Caki2 (cell line): ENCODE results near the gene ARMC5. TPM values are rescaled to one million over a fixed set of nuclear protein-coding genes. Genes with fewer than 3 reads are reported as not detected.
A peak's percentile ranks its signal among the peaks of the same experiment; 100 is the strongest.

Experiments
- DNase-seq: peaks from one replicate; pipeline ENCODE4 v3.0.0-alpha.2; 2015; ENCODE audit warnings: low read depth
- in situ Hi-C: cut with HindIII; loops from 2 replicates; pipeline ENCODE4 v1.10.0; 2016; ENCODE audit warnings: low sequenced_read_pairs, low pct_unique_long_range_greater_than_20kb, mixed read lengths
- total RNA-seq: library from RNA; depleted of rRNA; stranded (reverse); fragments of >200 nt; shearing (Covaris generic); gene quantifications from 2 replicates; pipeline ENCODE4 v1.2.3, GENCODE V29; 2014; ENCODE audit warnings: low replicate concordance

The ARMC5 gene
- total RNA-seq, 1 experiment from 2014 or later = 22.5 TPM

DNA sequence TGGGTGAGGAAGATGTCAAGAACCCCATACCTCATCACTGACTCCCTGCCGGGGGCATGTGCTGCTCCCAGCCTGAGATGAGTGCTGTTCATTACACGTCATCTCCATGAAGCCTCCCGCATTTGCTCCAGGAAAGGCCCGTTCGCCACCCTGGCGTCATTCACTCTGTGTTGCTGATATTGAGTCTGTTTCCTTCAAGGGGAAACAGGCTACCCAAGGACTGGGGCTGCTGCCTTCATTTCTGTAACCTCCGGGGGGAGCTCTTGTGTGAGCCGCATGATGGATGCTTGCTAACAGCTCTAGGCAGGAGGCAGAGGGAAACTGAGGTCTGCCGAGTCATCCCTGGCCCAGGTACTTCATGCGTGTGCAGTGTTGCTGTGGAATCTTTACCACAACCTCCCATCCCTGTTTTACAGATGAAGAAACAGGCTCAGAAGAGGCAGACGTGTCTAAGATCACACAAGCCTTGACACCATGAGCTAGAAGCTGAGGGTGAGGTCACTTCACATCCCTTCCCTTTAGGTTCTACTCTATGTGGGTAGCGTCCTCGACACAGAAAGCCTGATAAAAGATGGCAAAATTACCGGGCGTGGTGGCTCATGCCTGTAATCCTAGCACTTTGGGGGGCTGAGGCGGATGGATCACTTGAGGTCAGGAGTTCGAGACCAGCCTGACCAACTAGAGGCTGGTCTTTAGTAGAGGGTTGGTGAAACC is 3.5 kb upstream of the ARMC5 start:
- peak; percentile 31 for DNase-seq

DNA sequence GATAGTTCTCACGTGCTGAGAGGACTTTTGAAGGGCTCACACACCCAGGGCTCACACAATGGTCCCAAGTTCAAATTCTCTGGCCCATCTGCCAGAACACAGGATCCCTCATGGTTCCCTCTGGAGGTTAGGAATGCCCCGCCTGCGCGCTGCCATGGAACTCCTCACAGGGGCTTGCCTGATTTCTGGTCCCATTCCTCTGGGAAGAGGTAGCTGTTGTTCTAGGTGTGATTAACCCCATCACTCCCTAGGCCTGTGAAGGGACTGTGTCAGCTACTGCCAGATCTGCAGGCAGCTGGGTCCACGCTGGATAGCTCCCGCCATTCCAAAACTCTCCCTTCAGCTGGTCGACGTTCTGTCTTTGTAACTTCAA is 2.3 kb upstream of the ARMC5 start:
- DNase-seq = no peak
- in situ Hi-C loops = no loop called here

More for the DNA sequence above, 3.5 kb upstream of the ARMC5 start:
- in situ Hi-C loops = no loop called here

DNA sequence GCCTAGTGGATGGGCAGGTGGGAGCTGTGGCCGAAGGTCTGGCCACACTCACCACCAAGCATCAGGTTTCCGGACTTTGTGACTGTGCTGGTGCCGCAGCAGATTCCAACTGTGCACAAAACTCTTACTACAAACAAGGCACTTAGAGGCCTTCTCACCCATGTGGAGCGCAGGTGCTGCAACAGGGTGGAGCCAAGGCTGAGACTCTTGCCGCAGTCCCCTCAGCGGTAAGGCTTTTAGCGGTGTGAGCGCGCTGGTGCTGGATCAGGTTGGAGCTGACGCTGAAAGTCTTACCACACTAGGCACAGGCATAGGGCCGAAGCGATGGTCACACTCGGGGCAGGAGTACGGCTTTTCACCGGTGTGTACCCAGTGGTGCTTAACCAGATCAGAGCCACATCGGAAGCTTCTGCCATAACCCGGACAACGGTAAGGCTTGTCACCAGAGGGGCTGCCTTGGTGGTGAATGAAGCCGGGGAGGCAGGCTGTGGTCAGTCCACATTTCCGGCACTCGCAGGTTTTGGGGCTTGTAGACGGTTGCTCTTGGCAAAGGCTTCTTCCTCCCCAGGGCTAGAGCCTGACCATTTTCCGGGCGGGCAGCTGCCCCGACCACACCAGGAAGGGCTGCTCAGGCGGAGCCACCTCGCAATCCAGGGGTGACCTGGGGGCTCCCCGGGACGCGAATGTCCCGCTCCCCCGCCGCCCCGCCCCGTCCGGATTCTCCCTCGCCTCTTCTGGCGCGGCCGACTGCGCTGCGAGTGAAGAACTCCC is 1.0 kb upstream of the ARMC5 start:
- DNase-seq = peak; percentile 68
- in situ Hi-C loops = no loop called here

DNA sequence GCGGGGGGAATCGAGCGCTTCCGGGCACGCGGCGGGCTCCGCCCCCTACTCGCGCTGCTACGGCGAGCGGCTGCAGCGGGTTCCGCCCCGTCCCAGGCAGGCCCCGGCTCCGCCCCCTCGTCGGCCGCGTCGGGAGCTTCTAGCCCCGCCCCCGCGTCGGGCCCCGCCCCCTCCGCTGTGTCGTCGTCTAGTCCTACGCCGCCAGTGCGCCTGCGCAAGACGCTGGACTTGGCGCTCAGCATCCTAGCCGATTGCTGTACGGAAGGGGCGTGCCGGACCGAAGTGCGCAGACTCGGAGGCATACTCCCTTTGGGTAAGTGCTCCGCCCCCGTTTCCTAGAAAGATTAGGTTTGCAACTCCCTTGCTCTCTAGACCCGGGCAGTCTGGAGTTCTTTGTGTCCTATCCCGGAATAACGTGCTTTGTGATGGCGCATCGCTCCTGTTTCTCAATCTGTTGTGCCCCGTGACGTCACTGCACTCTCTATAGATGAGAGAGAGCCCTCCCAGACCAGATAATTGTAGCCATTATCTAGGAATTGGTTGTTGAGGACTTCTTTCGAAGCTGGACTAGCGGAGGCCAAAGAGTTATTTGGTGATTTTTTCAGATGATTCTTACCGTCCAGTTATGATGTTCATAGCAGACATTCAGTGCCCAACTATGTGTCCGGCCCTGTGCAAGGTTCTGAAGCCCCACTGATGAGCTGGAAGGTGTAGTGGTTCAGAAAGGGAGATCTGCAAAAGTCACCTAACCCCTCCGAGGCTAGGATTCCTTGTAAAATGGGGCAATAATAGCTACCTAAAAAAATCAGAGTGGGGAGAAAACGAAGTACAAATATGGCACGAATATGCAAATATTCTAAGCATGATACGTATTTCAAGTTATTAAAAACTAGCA is 633 bp downstream of the ARMC5 start:
- in situ Hi-C loops = no loop called here
- DNase-seq = peak; percentile 95

DNA sequence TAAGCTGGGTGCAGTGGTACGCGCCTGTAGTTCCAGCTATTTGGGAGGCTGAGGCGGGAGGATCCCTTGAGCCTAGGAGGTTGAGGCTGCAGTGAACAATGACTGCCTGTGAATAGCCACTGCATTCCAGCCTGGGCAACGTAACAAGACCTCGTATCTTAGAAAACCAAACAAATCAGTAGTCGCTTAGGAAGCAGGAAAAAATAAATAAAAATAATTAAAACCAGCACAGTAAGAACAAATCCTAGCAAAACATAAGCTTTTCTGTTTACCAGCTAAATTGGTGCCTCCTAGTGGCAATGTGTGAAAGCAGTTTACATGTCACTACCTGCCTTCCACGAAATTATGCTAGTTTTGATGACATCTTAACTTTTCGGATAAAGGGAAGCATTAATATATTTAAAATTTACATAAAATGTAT is 1.3 kb downstream of the ARMC5 start:
- peak; percentile 54 for DNase-seq
- in situ Hi-C loops = no loop called here

DNA sequence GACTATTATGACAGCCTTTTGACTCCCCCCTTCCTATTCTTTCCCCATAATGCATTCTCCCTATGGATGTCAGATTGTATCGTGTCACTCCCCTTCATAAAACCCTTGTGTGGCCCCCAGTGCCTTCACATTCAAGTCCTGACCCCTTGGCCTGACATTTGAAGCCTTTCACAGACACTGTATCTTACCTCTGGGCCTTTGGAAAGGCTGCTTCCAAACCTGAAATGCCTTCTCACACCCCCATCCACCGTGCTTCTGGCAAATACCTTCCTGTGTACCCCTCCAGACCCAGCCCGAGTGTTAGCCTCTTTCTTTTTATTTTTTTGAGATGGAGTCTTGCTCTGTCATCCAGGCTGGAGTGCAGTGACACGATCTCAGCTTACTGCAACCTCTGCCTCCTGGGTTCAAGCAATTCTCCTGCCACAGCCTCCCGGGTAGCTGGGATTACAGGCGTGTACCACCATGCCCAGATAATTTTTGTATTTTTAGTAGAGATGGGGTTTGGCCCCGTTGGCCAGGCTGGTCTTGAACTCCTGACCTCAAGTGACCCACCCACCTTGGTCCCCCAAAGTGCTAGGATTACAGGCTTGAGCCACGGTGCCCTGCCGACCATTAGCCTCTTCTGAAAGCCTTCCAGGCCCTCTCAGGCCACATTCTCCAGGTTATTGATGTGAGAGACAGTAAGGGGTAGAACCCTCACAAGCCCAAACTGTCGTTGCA is 2.1 kb downstream of the ARMC5 start:
- no peak for DNase-seq
- in situ Hi-C loops = no loop called here

DNA sequence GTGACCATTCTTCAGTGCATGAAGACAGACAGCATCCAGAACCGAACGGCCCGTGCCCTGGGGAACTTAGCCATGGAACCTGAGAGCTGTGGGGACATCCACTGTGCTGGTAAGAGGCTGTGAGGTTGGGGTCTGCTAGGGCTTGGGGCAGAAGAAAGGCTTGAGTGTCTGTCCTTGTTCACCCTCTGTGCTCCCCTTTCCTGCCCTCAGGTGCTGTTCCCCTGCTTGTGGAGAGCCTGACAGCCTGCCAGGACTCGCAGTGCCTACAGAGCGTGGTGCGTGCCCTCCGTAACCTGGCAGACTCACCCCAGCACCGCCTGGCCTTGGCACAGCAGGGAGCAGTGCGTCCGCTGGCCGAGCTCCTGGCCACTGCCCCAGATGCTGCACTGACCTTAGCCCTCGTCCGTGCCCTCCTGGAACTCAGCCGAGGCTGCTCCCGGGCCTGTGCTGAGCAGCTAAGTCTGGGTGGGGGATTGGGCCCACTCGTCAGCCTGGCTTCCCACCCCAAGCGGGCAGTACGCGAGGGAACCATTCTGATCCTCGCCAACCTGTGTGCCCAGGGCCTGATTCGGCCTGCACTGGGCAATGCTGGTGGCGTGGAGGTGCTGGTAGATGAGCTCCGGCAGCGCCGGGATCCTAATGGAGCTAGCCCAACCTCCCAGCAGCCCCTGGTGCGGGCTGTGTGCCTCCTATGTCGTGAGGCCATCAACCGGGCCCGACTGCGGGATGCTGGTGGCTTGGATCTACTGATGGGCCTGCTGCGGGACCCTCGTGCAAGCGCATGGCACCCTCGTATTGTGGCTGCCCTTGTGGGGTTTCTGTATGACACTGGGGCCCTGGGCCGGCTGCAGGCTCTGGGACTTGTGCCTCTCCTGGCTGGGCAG is 2.9 kb downstream of the ARMC5 start:
- in situ Hi-C loops = no loop called here
- no peak for DNase-seq

DNA sequence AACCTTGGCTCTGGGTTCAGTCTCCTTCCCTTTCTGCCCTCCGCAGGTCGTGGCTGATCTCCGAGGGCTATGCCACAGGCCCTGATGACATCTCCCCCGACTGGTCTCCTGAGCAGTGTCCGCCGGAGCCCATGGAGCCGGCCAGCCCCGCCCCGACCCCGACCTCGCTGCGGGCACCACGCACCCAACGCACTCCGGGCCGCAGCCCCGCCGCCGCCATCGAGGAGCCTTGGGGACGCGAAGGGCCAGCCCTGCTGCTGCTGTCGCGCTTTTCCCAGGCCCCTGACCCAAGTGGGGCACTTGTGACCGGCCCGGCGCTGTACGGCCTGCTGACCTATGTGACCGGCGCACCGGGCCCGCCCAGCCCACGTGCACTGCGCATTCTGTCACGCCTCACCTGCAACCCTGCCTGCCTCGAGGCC is 5.1 kb downstream of the ARMC5 start:
- in situ Hi-C loops = no loop called here
- DNase-seq = no peak

DNA sequence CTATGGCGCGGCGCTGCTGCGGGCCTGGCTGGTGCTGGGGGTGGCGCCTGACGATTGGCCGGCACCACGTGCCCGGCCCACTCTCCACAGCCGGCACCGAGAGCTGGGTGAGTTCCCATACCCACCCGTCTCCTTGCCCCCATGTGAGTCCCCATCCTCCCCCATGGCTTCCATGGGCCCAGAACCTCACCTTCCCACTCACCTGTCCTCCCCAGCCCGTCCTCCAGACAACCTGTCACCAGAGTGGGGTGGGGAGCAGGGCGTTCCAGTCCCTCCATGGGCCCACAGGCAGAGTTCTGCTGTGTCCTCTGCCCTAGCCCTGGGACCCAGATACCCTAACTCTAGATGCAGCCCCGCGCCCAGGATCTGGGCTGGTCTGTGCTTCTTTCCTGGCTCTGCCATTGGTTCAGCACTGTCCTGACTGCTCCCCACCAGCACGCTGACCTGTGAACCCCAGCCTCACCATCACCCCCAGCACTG is 5.5 kb downstream of the ARMC5 start:
- in situ Hi-C loops = no loop called here
- DNase-seq = no peak

DNA sequence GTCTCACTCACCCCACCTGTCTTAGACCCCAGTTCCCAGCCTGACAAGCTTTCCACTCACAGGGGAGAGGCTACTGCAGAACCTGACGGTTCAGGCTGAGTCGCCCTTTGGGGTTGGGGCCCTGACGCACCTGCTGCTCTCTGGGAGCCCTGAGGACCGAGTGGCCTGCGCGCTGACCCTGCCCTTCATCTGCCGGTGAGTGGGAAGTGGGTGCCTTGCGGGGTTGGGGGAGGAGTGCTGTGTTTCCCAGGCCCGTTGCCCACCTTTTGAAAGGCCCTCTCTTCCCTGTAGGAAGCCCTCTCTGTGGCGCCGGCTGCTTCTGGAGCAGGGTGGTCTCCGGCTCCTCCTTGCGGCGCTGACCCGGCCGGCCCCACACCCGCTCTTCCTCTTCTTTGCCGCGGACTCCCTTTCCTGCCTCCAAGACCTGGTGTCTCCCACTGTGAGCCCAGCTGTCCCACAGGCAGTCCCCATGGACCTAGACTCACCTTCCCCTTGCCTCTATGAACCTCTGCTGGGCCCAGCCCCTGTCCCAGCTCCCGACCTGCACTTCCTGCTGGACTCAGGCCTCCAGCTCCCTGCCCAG is 6.6 kb downstream of the ARMC5 start:
- in situ Hi-C loops = no loop called here
- no peak for DNase-seq

DNA sequence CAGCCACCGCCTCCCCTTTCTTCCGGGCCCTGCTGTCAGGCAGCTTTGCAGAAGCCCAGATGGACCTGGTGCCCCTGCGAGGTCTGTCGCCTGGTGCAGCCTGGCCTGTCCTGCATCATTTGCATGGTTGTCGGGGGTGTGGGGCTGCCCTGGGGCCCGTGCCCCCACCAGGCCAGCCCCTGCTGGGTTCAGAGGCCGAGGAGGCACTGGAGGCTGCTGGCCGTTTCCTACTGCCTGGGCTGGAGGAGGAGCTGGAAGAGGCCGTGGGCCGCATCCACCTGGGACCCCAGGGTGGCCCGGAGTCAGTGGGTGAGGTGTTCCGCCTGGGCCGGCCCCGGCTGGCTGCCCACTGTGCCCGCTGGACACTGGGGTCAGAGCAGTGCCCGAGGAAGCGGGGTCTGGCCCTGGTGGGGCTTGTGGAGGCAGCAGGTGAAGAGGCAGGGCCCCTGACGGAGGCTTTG is 7.1 kb downstream of the ARMC5 start:
- in situ Hi-C loops = no loop called here
- DNase-seq = no peak

DNA sequence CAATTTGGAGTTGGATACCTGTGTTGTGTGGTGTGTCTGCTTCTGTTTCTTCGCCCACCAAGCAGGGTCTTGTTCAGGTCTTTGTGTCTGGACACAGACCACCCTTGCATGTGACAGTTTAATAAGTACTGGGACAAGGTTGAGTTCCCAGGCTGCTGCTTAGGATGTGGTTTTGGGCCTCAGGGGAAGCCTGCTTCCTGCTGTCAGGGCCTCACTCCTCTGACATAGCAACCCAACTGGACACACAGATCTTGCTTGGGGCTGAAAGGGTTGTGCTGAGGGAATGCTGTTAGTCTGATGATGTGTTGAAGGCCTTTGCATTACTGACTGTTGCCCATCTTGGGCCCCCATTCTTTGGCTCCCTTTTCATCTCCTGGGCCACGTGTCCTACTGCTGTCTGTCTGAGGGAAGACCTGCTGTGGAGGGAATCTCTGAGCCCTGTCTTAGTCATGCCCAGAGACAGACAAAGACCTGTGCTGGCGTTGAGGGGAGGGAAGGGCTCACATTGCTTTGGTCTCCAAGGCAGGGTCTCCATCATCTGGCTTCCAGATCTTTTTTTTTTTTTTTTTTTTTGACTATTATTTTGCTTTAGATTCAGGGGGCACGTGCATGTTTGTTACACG is 8.0 kb downstream of the ARMC5 start:
- DNase-seq = no peak
- in situ Hi-C loops = no loop called here

DNA sequence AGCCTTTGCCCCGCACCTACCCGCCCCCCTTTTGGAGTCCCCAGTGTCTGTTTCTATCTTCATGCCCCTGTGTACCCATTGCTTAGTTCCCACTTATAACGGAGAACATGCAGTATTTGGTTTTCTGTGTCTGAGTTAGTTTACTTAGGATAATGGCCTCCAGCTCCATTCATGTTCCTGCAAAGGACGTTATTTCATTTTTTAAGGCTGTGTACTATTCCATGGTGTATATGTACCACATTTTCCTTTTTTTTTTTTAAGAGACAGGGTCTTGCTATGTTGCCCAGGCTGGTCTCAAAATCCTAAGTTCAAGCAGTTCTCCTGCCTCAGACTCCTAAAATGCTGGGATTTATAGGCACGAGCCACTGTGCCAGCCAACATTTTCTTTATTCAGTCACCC is 8.6 kb downstream of the ARMC5 start:
- DNase-seq = no peak
- in situ Hi-C loops = no loop called here

DNA sequence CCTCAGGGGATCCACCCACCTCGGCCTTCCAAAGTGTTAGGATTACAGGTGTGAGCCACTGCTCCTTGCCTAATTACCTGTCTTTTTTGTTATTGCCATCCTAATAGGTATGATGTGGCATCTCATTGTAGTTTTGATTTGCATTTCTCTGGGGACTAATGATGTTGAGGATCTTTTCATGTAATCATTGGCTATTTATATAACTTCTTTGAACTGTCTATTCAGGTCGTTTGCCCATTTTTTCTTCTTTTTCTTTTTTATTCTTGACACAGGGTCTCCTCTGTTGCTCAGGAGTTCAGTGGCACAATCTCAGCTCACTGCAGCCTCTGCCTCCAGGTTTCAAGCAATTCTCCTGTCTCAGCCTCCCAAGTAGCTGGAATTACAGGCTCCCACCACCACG is 11.3 kb downstream of the ARMC5 start:
- in situ Hi-C loops = no loop called here
- no peak for DNase-seq

DNA sequence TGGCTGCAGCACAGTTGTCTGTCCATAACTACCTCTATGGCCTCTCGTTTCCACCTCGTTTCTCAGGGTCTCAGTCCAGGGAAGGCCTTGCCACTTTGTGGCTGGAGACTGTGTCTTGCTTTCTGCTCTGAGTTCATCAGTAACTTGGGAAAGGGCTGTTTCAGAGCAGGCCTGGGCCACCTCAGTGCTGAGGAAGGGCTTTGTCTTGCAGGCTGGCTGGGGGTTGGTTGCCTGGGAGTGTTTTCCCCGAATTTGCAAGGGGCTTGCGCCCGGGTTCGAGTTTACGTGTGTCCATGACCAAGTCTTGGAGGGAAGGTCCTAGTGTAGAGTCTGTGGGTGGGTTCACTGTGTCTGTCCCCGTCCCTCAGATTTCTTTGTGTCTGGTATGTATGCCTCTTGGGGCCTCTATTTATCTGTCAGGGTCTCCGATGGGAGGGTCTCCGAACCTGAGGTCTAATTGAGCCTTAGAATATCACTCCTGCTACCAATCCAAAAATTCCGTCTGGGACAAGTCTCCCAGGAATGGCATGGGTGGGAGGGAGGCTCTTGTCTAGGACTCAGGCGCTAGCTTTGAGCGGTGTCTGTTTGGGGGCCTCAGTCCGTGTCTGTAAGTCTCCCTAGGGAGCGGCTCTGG is 12.1 kb downstream of the ARMC5 start:
- in situ Hi-C loops = no loop called here
- DNase-seq = no peak
